ENCODE results near the gene MIF.
"Not testable (repeated sequence)": the region's sequence is repeated elsewhere in the genome, so short reads cannot be mapped to it uniquely, and the experiment has no call there.

The MIF gene

DNA sequence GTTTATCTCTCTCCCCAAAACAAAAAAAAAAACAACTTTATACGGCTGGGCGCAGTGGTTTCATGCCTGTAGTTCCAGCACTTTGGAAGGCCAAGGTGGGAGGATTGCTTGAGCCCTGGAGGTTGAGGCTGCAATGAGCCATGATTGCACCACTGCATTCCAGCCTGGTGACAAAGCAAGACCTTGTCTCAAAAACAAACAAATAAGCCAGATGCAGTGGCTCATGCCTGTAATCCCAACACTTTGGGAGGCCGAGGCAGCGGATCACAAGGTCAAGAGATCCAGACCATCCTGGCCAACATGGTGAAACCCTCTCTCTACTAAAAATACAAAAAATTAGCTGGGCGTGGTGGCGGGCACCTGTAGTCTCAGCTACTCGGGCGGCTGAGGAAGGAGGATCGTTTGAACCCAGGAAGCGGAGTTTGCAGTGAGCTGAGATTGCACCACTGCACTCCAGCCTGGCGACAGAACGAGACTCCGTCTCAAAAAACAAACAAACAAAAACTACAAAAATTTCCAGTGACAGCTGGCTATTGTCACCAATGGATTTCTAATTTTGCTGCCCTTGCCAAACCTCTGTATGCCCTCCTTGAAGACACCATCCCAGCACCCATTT, 27.5 kb downstream of the MIF start:
- DNase-seq (ENCODE audit: low spot score); H3K4me3 Mint-ChIP-seq; H3K27me3 Mint-ChIP-seq (ENCODE audit: low read depth); H3K27ac Mint-ChIP-seq; H3K36me3 Mint-ChIP-seq (ENCODE audit: low read depth); H3K4me1 Mint-ChIP-seq (ENCODE audit: low read depth): not testable (repeated sequence)
- H3K9me3 Mint-ChIP-seq: peaks cover 12% of the 10 kb centered on the region

DNA sequence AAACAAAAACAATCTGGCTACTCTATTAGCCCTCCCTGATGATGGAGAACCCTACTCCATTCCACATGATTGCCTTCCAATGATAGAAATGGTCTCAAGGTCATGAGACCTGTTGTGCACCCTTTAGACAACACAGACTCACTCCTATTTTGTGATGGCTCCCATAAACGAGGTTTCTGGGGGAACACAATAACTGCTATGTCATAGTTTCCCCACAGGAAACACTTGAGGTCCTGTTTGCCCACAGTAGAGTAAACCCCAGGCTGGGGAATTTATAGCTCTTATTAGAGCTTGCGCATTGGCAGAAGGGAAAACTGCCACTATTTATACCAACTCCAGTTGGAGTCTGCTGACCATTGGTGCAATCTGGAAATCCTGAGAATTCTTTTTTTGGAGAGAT, 28.7 kb downstream of the MIF start:
- peaks cover 6% of the 10 kb centered on the region for H3K27me3 Mint-ChIP-seq (ENCODE audit: low read depth)
- no peak for DNase-seq (ENCODE audit: low spot score)
- no peak overlapping the region for H3K27ac Mint-ChIP-seq
- H3K36me3 Mint-ChIP-seq (ENCODE audit: low read depth): no peaks in the 10 kb centered on the region
- H3K4me3 Mint-ChIP-seq: no peak overlapping the region
- peaks cover 12% of the 10 kb centered on the region for H3K9me3 Mint-ChIP-seq
- peaks cover 4% of the 10 kb centered on the region for H3K4me1 Mint-ChIP-seq (ENCODE audit: low read depth)

DNA sequence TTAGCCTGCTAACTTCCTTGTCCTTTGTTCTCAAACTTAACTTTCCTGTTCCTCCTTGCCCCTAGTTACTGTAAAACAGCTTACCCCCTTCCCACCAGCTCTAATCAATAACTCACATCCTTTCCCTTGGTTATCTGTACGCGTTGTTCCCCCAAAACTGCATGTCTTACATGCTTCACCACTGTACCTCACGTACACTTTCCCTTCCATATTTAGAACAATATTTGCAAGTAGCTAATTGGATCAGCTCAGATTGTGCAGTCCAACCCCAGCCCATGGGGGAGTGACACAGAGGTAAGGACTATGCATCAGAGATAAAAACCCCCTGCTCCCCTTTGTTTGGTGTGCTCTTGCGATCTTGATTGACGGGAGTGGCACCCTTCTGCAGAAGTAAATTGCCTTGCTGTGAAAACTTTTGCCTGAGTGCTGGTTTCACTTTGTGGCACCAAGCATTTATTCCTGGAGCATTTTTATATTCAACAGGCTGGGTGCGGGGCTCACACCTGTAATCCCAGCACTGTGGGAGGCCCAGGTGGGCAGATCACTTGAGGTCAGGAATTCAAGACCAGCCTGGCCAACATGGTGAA, 30.9 kb downstream of the MIF start:
- H3K27me3 Mint-ChIP-seq (ENCODE audit: low read depth): peaks cover 6% of the 10 kb centered on the region
- H3K27ac Mint-ChIP-seq: no peak overlapping the region
- H3K9me3 Mint-ChIP-seq: peaks cover 12% of the 10 kb centered on the region
- H3K4me3 Mint-ChIP-seq: no peak overlapping the region
- H3K4me1 Mint-ChIP-seq (ENCODE audit: low read depth): peaks cover 4% of the 10 kb centered on the region
- DNase-seq (ENCODE audit: low spot score): no peak
- no peaks in the 10 kb centered on the region for H3K36me3 Mint-ChIP-seq (ENCODE audit: low read depth)

- H3K27ac Mint-ChIP-seq: no peak overlapping the region
- H3K4me3 Mint-ChIP-seq: no peak overlapping the region
- DNase-seq (ENCODE audit: low spot score): no peak
- H3K4me1 Mint-ChIP-seq (ENCODE audit: low read depth): peaks cover 4% of the 10 kb centered on the region
- peaks cover 6% of the 10 kb centered on the region for H3K27me3 Mint-ChIP-seq (ENCODE audit: low read depth)
- peaks cover 18% of the 10 kb centered on the region for H3K9me3 Mint-ChIP-seq
- no peaks in the 10 kb centered on the region for H3K36me3 Mint-ChIP-seq (ENCODE audit: low read depth)
Observed at GRCh38 chr22:23926561-23926960, 32.4 kb downstream of the MIF start.

GRCh38 chr22:23938328-23939016, 44.3 kb downstream of the MIF start:
- DNase-seq (ENCODE audit: low spot score): no peak
- Mint-ChIP-seq H3K9me3 (no peaks in the 10 kb centered on the region), H3K36me3 (ENCODE audit: low read depth) (no peaks in the 10 kb centered on the region), H3K4me1 (ENCODE audit: low read depth) (peaks cover 4% of the 10 kb centered on the region), H3K4me3 (no peak overlapping the region), H3K27me3 (ENCODE audit: low read depth) (peaks cover 12% of the 10 kb centered on the region), H3K27ac (no peak overlapping the region)

- Mint-ChIP-seq H3K27me3 (ENCODE audit: low read depth) (peaks cover 13% of the 10 kb centered on the region), H3K36me3 (ENCODE audit: low read depth) (no peaks in the 10 kb centered on the region), H3K4me1 (ENCODE audit: low read depth) (peaks cover 4% of the 10 kb centered on the region), H3K4me3 (no peak overlapping the region), H3K9me3 (no peaks in the 10 kb centered on the region), H3K27ac (no peak overlapping the region)
- DNase-seq (ENCODE audit: low spot score): no peak
Observed at GRCh38 chr22:23939017-23939357, 44.8 kb downstream of the MIF start.

DNA sequence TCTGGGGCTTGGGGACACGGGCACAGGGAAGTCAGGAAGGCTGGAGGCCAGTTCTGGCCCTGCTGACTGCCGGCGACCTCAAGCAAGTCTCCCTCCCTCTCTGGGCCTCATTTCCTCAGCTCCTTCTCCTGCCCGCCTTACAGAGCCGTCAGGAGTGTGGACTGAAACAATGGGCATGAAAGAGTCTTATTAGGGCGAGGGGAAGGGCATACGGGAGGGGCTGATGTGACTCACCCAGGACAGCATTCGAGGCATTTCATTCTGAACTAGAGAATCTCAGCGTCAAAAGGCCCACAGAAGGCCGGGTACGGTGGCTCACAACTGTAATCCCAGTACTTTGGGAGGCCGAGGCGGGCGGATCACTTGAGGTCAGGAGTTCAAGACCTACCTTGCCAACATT, 46.0 kb downstream of the MIF start:
- H3K27me3 Mint-ChIP-seq (ENCODE audit: low read depth): peaks cover 19% of the 10 kb centered on the region
- not testable (repeated sequence) for DNase-seq (ENCODE audit: low spot score); H3K4me1 Mint-ChIP-seq (ENCODE audit: low read depth); H3K27ac Mint-ChIP-seq; H3K9me3 Mint-ChIP-seq; H3K4me3 Mint-ChIP-seq; H3K36me3 Mint-ChIP-seq (ENCODE audit: low read depth)
